Ishikawa (cell line): Measurements from ENCODE around the gene ARHGEF26.

Experiments
- CEBPB ChIP-seq: IDR thresholded peaks from 2 replicates; pipeline ENCODE4 v1.6.1; 2012
- CREB1 ChIP-seq: IDR thresholded peaks from 2 replicates; pipeline ENCODE4 v1.6.1; 2012; ENCODE audit warnings: low read depth
- EGR1 ChIP-seq: IDR thresholded peaks from 2 replicates; pipeline ENCODE4 v1.6.1; 2012
- EP300 ChIP-seq: IDR thresholded peaks from 2 replicates; pipeline ENCODE4 v1.6.1; 2012; ENCODE audit warnings: borderline replicate concordance
- FOXM1 ChIP-seq: IDR thresholded peaks from 2 replicates; pipeline ENCODE4 v1.6.1; 2012; ENCODE audit warnings: low read depth, borderline replicate concordance
- NFIC ChIP-seq: IDR thresholded peaks from 2 replicates; pipeline ENCODE4 v1.6.1; 2012
- RAD21 ChIP-seq: IDR thresholded peaks from 2 replicates; pipeline ENCODE4 v1.6.1; 2012; ENCODE audit warnings: low read depth
- REST ChIP-seq: IDR thresholded peaks from 2 replicates; pipeline ENCODE4 v1.6.1; 2012; ENCODE audit warnings: low read depth, mild to moderate bottlenecking
- TAF1 ChIP-seq: IDR thresholded peaks from 2 replicates; pipeline ENCODE4 v1.6.1; 2012; ENCODE audit warnings: low read depth, mild to moderate bottlenecking
- TCF12 ChIP-seq: IDR thresholded peaks from 2 replicates; pipeline ENCODE4 v1.6.1; 2012; ENCODE audit warnings: low read depth
- TEAD4 ChIP-seq: IDR thresholded peaks from 2 replicates; pipeline ENCODE4 v1.6.1; 2012
- USF1 ChIP-seq: IDR thresholded peaks from 2 replicates; pipeline ENCODE4 v1.6.1; 2012
- YY1 ChIP-seq: IDR thresholded peaks from 2 replicates; pipeline ENCODE4 v1.6.1; 2012; ENCODE audit warnings: low read depth
- ZBTB7A ChIP-seq: IDR thresholded peaks from 2 replicates; pipeline ENCODE4 v1.6.1; 2012; ENCODE audit warnings: low read depth
- TF ChIP-seq, protein P1 (sequence below): IDR thresholded peaks from 2 replicates; pipeline ENCODE4 v1.6.1; 2012

The ARHGEF26 gene

GRCh38 chr3:154169796-154170110 lies 48.6 kb downstream of the ARHGEF26 start:
- no peak for TF ChIP-seq RAD21
- TF ChIP-seq CREB1 = no peak
- no peak for TF ChIP-seq TCF12
- TF ChIP-seq FOXM1 = no peak
- no peak for TF ChIP-seq NFIC
- no peak for TF ChIP-seq REST
- no peak for TF ChIP-seq CEBPB
- TF ChIP-seq EGR1 = no peak
- no peak for TF ChIP-seq YY1
- no peak for TF ChIP-seq USF1
- TF ChIP-seq, protein P1, sequence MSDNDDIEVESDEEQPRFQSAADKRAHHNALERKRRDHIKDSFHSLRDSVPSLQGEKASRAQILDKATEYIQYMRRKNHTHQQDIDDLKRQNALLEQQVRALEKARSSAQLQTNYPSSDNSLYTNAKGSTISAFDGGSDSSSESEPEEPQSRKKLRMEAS = no peak
- TF ChIP-seq ZBTB7A = no peak
- TF ChIP-seq TEAD4 = no peak
- TF ChIP-seq EP300 = no peak
- no peak for TF ChIP-seq TAF1

DNA sequence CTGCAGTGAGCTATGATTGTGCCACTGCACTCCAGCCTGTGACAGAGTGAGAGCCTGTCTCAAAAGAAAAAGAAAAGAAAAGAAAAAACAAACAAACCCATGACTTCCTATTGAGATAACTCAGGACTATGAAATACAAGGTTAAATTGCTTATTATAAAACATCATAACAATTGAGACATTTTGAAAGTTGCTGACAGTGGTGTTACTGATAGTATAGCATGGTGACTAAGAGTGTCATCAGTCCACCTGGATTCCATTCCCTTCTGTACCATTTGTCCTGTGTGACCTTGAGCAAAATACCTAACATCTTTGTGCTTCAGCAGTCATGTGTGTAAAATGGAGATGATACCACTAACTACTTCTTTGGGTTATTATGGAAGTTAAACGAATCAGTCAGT lies 49.1 kb downstream of the ARHGEF26 start:
- TF ChIP-seq EP300 (no peak), NFIC (no peak), ZBTB7A (no peak), YY1 (no peak), USF1 (no peak), FOXM1 (no peak), TAF1 (no peak), REST (no peak), EGR1 (no peak), RAD21 (no peak)
- TF ChIP-seq, protein P1 = no peak

GRCh38 chr3:154175041-154175440 lies 53.9 kb downstream of the ARHGEF26 start:
- no peak for TF ChIP-seq FOXM1
- no peak for TF ChIP-seq YY1
- no peak for TF ChIP-seq EGR1
- TF ChIP-seq CREB1 = no peak
- no peak for TF ChIP-seq CEBPB
- TF ChIP-seq NFIC = no peak
- TF ChIP-seq TAF1 = no peak
- no peak for TF ChIP-seq USF1
- TF ChIP-seq, protein P1 = no peak
- no peak for TF ChIP-seq ZBTB7A
- no peak for TF ChIP-seq REST
- no peak for TF ChIP-seq TEAD4
- TF ChIP-seq RAD21 = no peak
- no peak for TF ChIP-seq EP300
- no peak for TF ChIP-seq TCF12

- TF ChIP-seq CREB1 (no peak), EP300 (no peak), EGR1 (no peak), REST (no peak), ZBTB7A (no peak), TAF1 (no peak), YY1 (no peak), TEAD4 (no peak), NFIC (no peak), TCF12 (no peak), USF1 (no peak), CEBPB (no peak), FOXM1 (no peak), RAD21 (no peak)
- TF ChIP-seq, protein P1 = no peak
These were observed 54.8 kb downstream of the ARHGEF26 start for GRCh38 chr3:154176036-154176435.
